DOHH2 (cell line): ENCODE data around the gene LARGE1.

Source experiments
- CTCF ChIP-seq: fragments of 200-600 bp; sonication (generic); IDR thresholded peaks from one replicate; pipeline ENCODE4 v1.5.1; 2014; ENCODE audit warnings: antibody characterized with exemption, mild to moderate bottlenecking, low read depth, low read length; ENCODE audit not compliant: poor library complexity, severe bottlenecking
- EZH2phosphoT487 ChIP-seq: fragments of 200-600 bp; sonication (generic); IDR thresholded peaks from 2 replicates; pipeline ENCODE4 v1.6.1; 2017; ENCODE audit warnings: borderline replicate concordance, mild to moderate bottlenecking, antibody characterized with exemption, low read length, moderate library complexity, mixed read lengths

GRCh38 chr22:33493476-33494205 lies 426.6 kb downstream of the LARGE1 start:
- no peak for TF ChIP-seq CTCF
- no peak for TF ChIP-seq EZH2phosphoT487
